ENCODE data around the gene MFAP3.
A peak's percentile ranks its signal among the peaks of the same experiment; 100 is the strongest.

DNA sequence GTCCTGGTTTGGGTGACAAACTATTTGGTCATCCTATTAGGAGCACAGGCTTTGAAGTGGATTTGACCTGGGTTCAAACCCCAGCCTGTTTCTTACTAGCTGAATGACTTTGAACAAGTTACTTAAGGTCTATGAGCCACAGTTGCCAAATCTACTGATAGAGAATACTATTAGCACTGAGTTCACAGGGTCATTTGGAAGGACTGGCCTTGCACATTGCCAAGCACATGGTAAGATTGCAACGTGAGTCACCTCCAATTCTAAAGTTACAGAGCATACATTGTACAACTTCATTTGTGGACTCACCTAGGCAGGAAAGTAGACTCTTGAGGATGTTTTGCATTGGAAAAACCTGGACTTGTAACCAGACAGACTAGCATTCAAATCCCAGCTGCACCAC, 38.9 kb downstream of the MFAP3 start:
- TF ChIP-seq, protein P1, sequence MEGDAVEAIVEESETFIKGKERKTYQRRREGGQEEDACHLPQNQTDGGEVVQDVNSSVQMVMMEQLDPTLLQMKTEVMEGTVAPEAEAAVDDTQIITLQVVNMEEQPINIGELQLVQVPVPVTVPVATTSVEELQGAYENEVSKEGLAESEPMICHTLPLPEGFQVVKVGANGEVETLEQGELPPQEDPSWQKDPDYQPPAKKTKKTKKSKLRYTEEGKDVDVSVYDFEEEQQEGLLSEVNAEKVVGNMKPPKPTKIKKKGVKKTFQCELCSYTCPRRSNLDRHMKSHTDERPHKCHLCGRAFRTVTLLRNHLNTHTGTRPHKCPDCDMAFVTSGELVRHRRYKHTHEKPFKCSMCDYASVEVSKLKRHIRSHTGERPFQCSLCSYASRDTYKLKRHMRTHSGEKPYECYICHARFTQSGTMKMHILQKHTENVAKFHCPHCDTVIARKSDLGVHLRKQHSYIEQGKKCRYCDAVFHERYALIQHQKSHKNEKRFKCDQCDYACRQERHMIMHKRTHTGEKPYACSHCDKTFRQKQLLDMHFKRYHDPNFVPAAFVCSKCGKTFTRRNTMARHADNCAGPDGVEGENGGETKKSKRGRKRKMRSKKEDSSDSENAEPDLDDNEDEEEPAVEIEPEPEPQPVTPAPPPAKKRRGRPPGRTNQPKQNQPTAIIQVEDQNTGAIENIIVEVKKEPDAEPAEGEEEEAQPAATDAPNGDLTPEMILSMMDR (IDR thresholded peaks at IDR 0.05) = no peak
- TF ChIP-seq POLR2A (IDR thresholded peaks at IDR 0.05) = peak in 1 of 2 donors; percentile 11

Data from Peyer's patch (tissue), 4 donors.